SU-DHL-6 (cell line): Measurements from ENCODE around the gene ZNF654.

Source experiments
- H2AFZ ChIP-seq: fragments of 200-600 bp; sonication (generic); 2 replicates; pipeline ENCODE4 v1.6.1; 2014; ENCODE audit warnings: low read depth, mild to moderate bottlenecking, moderate library complexity, mixed read lengths, antibody characterized with exemption, low read length; ENCODE audit not compliant: severe bottlenecking
- H3F3A ChIP-seq: fragments of 200-600 bp; shearing (Covaris generic); 2 replicates; pipeline ENCODE4 v1.6.0; 2016; ENCODE audit warnings: antibody characterized with exemption, mild to moderate bottlenecking; ENCODE audit not compliant: insufficient read depth
- H3K27ac ChIP-seq: fragments of 200-600 bp; sonication (generic); 2 replicates; pipeline ENCODE4 v1.5.1; 2016; ENCODE audit warnings: low read depth, mild to moderate bottlenecking, low read length, moderate library complexity, mixed read lengths
- H3K27me3 ChIP-seq: fragments of 200-600 bp; sonication (generic), shearing (Covaris generic); 2 replicates; pipeline ENCODE4 v1.6.0; 2014; ENCODE audit warnings: mild to moderate bottlenecking, low read length
- H3K36me3 ChIP-seq: fragments of 200-600 bp; sonication (generic); 2 replicates; pipeline ENCODE4 v1.6.1; 2014; ENCODE audit warnings: mild to moderate bottlenecking, low read length, mixed read lengths
- H3K4me2 ChIP-seq: fragments of 300-600, 200-600 bp; shearing (Covaris generic), sonication (generic); 2 replicates; pipeline ENCODE4 v1.6.0; 2014; ENCODE audit warnings: low read length, low read depth, mild to moderate bottlenecking; ENCODE audit not compliant: poor library complexity, severe bottlenecking
- H3K4me3 ChIP-seq: fragments of 200-600 bp; sonication (generic); 2 replicates; pipeline ENCODE4 v1.5.1; 2014; ENCODE audit warnings: antibody characterized with exemption, low read length, mild to moderate bottlenecking, mixed read lengths; ENCODE audit not compliant: insufficient read depth, poor library complexity, severe bottlenecking
- H3K79me2 ChIP-seq: fragments of 200-600 bp; sonication (generic); 2 replicates; pipeline ENCODE4 v1.6.1; 2014; ENCODE audit warnings: mild to moderate bottlenecking, low read length, moderate library complexity; ENCODE audit not compliant: insufficient read depth
- H3K9ac ChIP-seq: fragments of 200-600 bp; sonication (generic); 2 replicates; pipeline ENCODE4 v1.7.0; 2014; ENCODE audit warnings: mild to moderate bottlenecking, low read length
- H3K9me2 ChIP-seq: fragments of 200-600 bp; sonication (generic); replicated peaks from 2 replicates; pipeline ENCODE4 v1.6.1; 2014; ENCODE audit warnings: low read length; ENCODE audit not compliant: insufficient read depth
- H3K9me3 ChIP-seq: fragments of 200-600 bp; sonication (generic); 2 replicates; pipeline ENCODE4 v1.6.1; 2014; ENCODE audit warnings: low read length, mixed read lengths; ENCODE audit not compliant: insufficient read depth
- H4K20me1 ChIP-seq: fragments of 200-600 bp; sonication (generic); 2 replicates; pipeline ENCODE4 v1.6.1; 2014; ENCODE audit warnings: low read depth, mild to moderate bottlenecking, antibody characterized with exemption, low read length, moderate library complexity, mixed read lengths
- EZH2phosphoT487 ChIP-seq: fragments of 200-600 bp; sonication (generic), shearing (Covaris generic); conservative IDR thresholded peaks from 2 replicates; pipeline ENCODE4 v1.6.1; 2018; ENCODE audit warnings: mild to moderate bottlenecking, antibody characterized with exemption, low read length, moderate library complexity, mixed read lengths
- TF ChIP-seq, protein P1 (sequence below): fragments of 200-600 bp; sonication (generic); IDR thresholded peaks from one replicate; pipeline ENCODE4 v1.5.1; 2017; ENCODE audit warnings: antibody characterized with exemption, mild to moderate bottlenecking, low read length, moderate library complexity; ENCODE audit not compliant: insufficient read depth, poor library complexity, severe bottlenecking

The ZNF654 gene

DNA sequence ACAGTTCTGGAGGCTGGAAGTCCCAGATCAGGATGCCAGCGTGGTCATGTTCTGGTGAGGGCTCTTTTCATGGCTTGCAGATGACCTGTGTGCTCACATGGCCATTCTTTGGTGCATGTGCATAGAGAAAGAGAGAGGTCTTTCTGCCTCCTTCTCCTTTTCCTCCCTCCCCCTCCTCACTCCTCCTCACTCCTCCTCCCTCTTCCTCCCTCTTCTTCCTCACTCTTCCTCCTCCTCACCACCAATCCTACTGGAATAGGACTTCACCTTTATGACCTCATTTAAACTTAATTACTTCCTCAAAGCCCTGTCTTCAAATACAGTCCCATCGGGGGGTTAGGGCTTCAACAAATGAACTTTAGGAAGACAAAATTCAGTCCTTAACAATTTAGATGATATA lies 23.8 kb downstream of the ZNF654 start:
- H3K9ac ChIP-seq, result no peak overlapping the region
- H3K9me3 ChIP-seq, result no peaks in the 10 kb centered on the region
- H3F3A ChIP-seq, result no peaks in the 10 kb centered on the region
- no peaks in the 10 kb centered on the region for H3K9me2 ChIP-seq
- no peaks in the 10 kb centered on the region for H3K27me3 ChIP-seq
- no peak overlapping the region for H3K4me3 ChIP-seq
- H3K4me2 ChIP-seq, result no peak overlapping the region
- H3K79me2 ChIP-seq, result peaks cover 75% of the 10 kb centered on the region
- no peak overlapping the region for H3K27ac ChIP-seq
- H3K36me3 ChIP-seq, result peaks cover 23% of the 10 kb centered on the region; the same call in 1 of the 2 replicates
- no peak overlapping the region for H2AFZ ChIP-seq
- 0 out of 2 replicates have a peak, but pooled peaks cover 21% of the 10 kb centered on the region for H4K20me1 ChIP-seq
- TF ChIP-seq, protein P1, sequence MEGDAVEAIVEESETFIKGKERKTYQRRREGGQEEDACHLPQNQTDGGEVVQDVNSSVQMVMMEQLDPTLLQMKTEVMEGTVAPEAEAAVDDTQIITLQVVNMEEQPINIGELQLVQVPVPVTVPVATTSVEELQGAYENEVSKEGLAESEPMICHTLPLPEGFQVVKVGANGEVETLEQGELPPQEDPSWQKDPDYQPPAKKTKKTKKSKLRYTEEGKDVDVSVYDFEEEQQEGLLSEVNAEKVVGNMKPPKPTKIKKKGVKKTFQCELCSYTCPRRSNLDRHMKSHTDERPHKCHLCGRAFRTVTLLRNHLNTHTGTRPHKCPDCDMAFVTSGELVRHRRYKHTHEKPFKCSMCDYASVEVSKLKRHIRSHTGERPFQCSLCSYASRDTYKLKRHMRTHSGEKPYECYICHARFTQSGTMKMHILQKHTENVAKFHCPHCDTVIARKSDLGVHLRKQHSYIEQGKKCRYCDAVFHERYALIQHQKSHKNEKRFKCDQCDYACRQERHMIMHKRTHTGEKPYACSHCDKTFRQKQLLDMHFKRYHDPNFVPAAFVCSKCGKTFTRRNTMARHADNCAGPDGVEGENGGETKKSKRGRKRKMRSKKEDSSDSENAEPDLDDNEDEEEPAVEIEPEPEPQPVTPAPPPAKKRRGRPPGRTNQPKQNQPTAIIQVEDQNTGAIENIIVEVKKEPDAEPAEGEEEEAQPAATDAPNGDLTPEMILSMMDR, result no peak
- no peak for TF ChIP-seq EZH2phosphoT487

DNA sequence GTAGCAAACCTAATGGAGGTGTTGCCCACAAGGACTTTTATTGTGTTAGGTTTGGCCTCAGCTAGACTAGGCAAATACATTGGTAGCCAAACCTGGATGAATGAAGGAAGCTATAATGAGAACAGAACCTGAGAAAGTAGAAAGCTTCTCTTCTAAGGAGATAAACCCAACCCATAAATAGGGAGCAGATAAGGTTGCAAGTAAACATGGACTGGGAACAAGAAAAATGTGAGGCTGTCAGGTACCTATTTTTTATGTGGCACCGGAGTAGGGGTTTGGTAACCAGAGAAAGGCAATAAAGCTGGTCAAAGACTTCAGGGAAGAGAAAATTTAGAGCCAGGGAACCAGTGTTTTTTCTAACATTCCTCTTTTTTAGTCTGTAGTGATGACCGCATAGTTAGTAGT lies 25.0 kb downstream of the ZNF654 start:
- Histone ChIP-seq H3K27me3 (no peaks in the 10 kb centered on the region), H3K4me2 (no peak overlapping the region), H3K9me2 (no peaks in the 10 kb centered on the region), H2AFZ (no peak overlapping the region), H3K4me3 (no peak overlapping the region), H3K9me3 (no peaks in the 10 kb centered on the region), H3K79me2 (peaks cover 69% of the 10 kb centered on the region), H3F3A (no peaks in the 10 kb centered on the region), H4K20me1 (0 out of 2 replicates have a peak, but pooled peaks cover 20% of the 10 kb centered on the region), H3K9ac (no peak overlapping the region), H3K27ac (no peak overlapping the region), H3K36me3 (peaks cover 28% of the 10 kb centered on the region; the same call in 1 of the 2 replicates)
- TF ChIP-seq, protein P1, result no peak
- TF ChIP-seq EZH2phosphoT487, result no peak

DNA sequence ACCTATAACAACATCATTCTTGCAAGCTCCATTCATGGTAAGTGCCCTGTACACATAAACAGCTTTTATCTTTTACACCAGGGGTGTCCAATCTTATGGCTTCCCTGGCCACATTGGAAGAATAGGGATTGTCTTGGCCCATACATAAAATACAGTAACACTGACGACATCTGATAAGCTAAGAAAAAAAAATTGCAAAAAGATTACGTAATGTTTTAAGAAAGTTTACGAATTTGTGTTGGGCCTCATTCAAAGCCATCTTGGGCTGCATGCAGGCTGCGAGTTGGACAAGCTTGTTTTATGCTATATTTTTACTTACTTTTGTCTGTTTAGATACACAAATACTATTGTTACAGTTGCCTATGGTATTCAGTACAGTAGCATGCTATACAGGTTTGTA lies 31.6 kb downstream of the ZNF654 start:
- H3K4me3 ChIP-seq, result no peak overlapping the region
- peaks cover 18% of the 10 kb centered on the region for H3K79me2 ChIP-seq
- no peak overlapping the region for H3K27ac ChIP-seq
- H3K9me3 ChIP-seq, result no peaks in the 10 kb centered on the region
- no peaks in the 10 kb centered on the region for H4K20me1 ChIP-seq
- TF ChIP-seq EZH2phosphoT487, result no peak
- TF ChIP-seq, protein P1, result no peak
- no peak overlapping the region for H3K9ac ChIP-seq
- H3K4me2 ChIP-seq, result no peak overlapping the region
- H3F3A ChIP-seq, result 0 out of 2 replicates have a peak, but pooled peaks cover 2% of the 10 kb centered on the region
- H3K9me2 ChIP-seq, result no peaks in the 10 kb centered on the region
- H3K27me3 ChIP-seq, result no peaks in the 10 kb centered on the region
- H2AFZ ChIP-seq, result no peak overlapping the region
- H3K36me3 ChIP-seq, result peaks cover 44% of the 10 kb centered on the region

DNA sequence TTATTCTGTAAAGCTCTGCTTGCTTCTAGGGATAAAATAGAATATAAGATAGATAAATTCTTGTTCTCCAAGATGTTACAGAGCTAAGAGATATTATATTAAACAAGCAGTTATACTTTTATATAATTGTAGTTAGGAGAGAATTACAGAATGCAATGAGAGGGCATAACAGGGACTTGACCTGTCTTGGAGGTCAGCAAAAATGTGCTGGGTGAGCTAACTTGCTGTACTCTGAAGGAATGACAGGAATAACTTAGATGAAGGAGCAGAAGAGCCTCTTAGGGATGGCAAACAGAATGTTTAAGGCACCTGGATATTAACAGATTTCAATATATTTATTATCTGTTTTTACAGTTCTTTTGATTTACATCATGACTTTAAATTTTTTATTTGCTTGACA lies 33.2 kb downstream of the ZNF654 start:
- Histone ChIP-seq H4K20me1 (no peaks in the 10 kb centered on the region), H2AFZ (no peak overlapping the region), H3K9me3 (no peaks in the 10 kb centered on the region), H3K4me2 (no peak overlapping the region), H3K9me2 (no peaks in the 10 kb centered on the region), H3K9ac (no peak overlapping the region), H3K27ac (no peak overlapping the region), H3F3A (0 out of 2 replicates have a peak, but pooled peaks cover 2% of the 10 kb centered on the region), H3K4me3 (no peak overlapping the region), H3K36me3 (peaks cover 42% of the 10 kb centered on the region), H3K27me3 (no peaks in the 10 kb centered on the region), H3K79me2 (peaks cover 23% of the 10 kb centered on the region)
- no peak for TF ChIP-seq EZH2phosphoT487
- TF ChIP-seq, protein P1, result no peak
